K562 (cell line): ENCODE results near the gene ELOVL1. TPM values are rescaled to one million over a fixed set of nuclear protein-coding genes. Genes with fewer than 3 reads are reported as not detected.
A peak's percentile ranks its signal among the peaks of the same experiment; 100 is the strongest.

ENCODE experiments used
- CHD2 ChIP-seq: IDR thresholded peaks from 2 replicates; pipeline ENCODE4 v1.6.1; 2011; ENCODE audit warnings: low read depth, low read length
- FIP1L1 ChIP-seq: fragments of 200-400 bp; formaldehyde crosslinking; IDR thresholded peaks from 2 replicates; pipeline ENCODE4 v1.6.1; 2018; ENCODE audit warnings: mild to moderate bottlenecking, low read depth, low read length; ENCODE audit not compliant: poor library complexity, severe bottlenecking
- MCM7 ChIP-seq, 2 experiments: fragments of 450-650 bp; IDR thresholded peaks; 2 replicates each; pipeline ENCODE4 v1.6.1; 2016 to 2018
- MEF2A ChIP-seq: IDR thresholded peaks from 2 replicates; pipeline ENCODE4 v1.6.1; 2011; ENCODE audit warnings: low read depth, mild to moderate bottlenecking, low read length, moderate library complexity; ENCODE audit not compliant: control insufficient read depth
- MLX ChIP-seq, 2 experiments: fragments of 450-650 bp in 1 of 2; sonication (generic) in 1 of 2; formaldehyde crosslinking; conservative IDR thresholded peaks; 2 replicates each; pipeline versions ENCODE4 v1.4.0 to v1.8.1; 2020 to 2022; ENCODE audit warnings: mild to moderate bottlenecking in 1 of 2, missing genetic modification reagents in 1 of 2
- SREBF1 ChIP-seq: fragments of 150-350 bp; IDR thresholded peaks from 2 replicates; pipeline ENCODE4 v1.6.1; 2014; ENCODE audit warnings: antibody characterized with exemption, low read depth, low read length, borderline replicate concordance
- STAT6 ChIP-seq: sonication (generic); formaldehyde crosslinking; IDR thresholded peaks from 2 replicates; pipeline ENCODE4 v1.8.1; 2023; ENCODE audit warnings: mild to moderate bottlenecking, missing genetic modification reagents
- SUPT5H ChIP-seq: fragments of 450-650 bp; IDR thresholded peaks from 2 replicates; pipeline ENCODE4 v1.6.1; 2016
- TRIM28 ChIP-seq: fragments of 450-650 bp; IDR thresholded peaks from 2 replicates; pipeline ENCODE4 v1.6.1; 2017
- YY1 ChIP-seq, 3 experiments: IDR thresholded peaks; 2 replicates each; pipeline ENCODE4 v1.6.1; 2011; ENCODE audit warnings: low read length in 2 of 3, mild to moderate bottlenecking in 2 of 3, moderate library complexity in 2 of 3, borderline replicate concordance in 1 of 3, control low read depth in 1 of 3, low read depth in 1 of 3; ENCODE audit not compliant: insufficient read depth in 3 of 3, insufficient replicate concordance in 2 of 3, control insufficient read depth in 1 of 3, insufficient read length in 1 of 3; ENCODE audit errors: extremely low read depth in 1 of 3
- ZBTB2 ChIP-seq: fragments of 450-650 bp; IDR thresholded peaks from 2 replicates; pipeline ENCODE4 v1.6.1; 2016; ENCODE audit warnings: antibody characterized with exemption
- ZC3H4 ChIP-seq: sonication (generic); formaldehyde crosslinking; IDR thresholded peaks from 2 replicates; pipeline ENCODE4 v1.9.0; 2021; ENCODE audit warnings: missing genetic modification reagents, borderline replicate concordance
- ZNF780A ChIP-seq: fragments of 250-450 bp; sonication (Bioruptor Pico); IDR thresholded peaks from 2 replicates; pipeline ENCODE4 v1.5.0; 2021; ENCODE audit warnings: mild to moderate bottlenecking
- polyA plus RNA-seq, 8 experiments: library from polyadenylated mRNA; depleted of rRNA in 4 of 8; stranded (reverse) in 5 of 8; unstranded in 3 of 8; fragments of >200 nt; fragmentation: Nextera tagmentation in 2 of 8; fragmentation: Illumina TruSeq in 1 of 8; extraction: Ambion mirVana in 2 of 8; extraction: Trizol in 1 of 8; gene quantifications; 2 replicates each; pipeline versions ENCODE4 v1.2.1 to v1.2.3, GENCODE V29; 2011 to 2014; ENCODE audit warnings: inconsistent platforms in 1 of 8, missing spikeins in 1 of 8
- total RNA-seq, 7 experiments: library from RNA; depleted of rRNA in 6 of 7; stranded (reverse); fragments of >200 nt in 6 of 7; fragmentation: Illumina TruSeq in 2 of 7; extraction: Trizol in 2 of 7; gene quantifications; 2 replicates each; pipeline versions ENCODE4 v1.2.1 to v1.2.3, GENCODE V29; 2011 to 2021; ENCODE audit warnings: low replicate concordance in 1 of 7
- TF ChIP-seq, protein P1 (sequence below): sonication (generic); formaldehyde crosslinking; IDR thresholded peaks from 2 replicates; pipeline ENCODE4 v1.8.0; 2022; ENCODE audit warnings: mild to moderate bottlenecking, missing genetic modification reagents
- TF ChIP-seq, protein P2 (sequence below): fragments of 450-650 bp; formaldehyde crosslinking; IDR thresholded peaks from 2 replicates; pipeline ENCODE4 v1.4.0; 2022; ENCODE audit warnings: missing genetic modification characterization
- TF ChIP-seq, protein P3 (sequence below): fragments of 250-450 bp; sonication (Bioruptor Pico); IDR thresholded peaks from 2 replicates; pipeline ENCODE4 v1.5.0; 2020; ENCODE audit warnings: mild to moderate bottlenecking, borderline replicate concordance

ELOVL1 gene
- total and polyA plus RNA-seq, 9 of the 15 experiments (the other 6 are each of a cell fraction or from before 2014, with no cell fraction given) = 51.0 to 157 (median 70.3) TPM

GRCh38 chr1:43358746-43359693 lies 8.8 kb downstream of the ELOVL1 start, which contains the start of gene CDC20 (continued):
- TF ChIP-seq MEF2A = no peak
- TF ChIP-seq, protein P1, sequence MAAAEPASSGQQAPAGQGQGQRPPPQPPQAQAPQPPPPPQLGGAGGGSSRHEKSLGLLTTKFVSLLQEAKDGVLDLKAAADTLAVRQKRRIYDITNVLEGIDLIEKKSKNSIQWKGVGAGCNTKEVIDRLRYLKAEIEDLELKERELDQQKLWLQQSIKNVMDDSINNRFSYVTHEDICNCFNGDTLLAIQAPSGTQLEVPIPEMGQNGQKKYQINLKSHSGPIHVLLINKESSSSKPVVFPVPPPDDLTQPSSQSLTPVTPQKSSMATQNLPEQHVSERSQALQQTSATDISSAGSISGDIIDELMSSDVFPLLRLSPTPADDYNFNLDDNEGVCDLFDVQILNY (CRISPR knock-in tag) = no peak
- no peak for TF ChIP-seq ZC3H4 (CRISPR knock-in tag)
- TF ChIP-seq ZBTB2 = no peak
- TF ChIP-seq SUPT5H = peak; percentile 87
- no peak for TF ChIP-seq MLX (CRISPR knock-in tag; conservative IDR thresholded peaks at IDR 0.05)
- no peak for TF ChIP-seq FIP1L1
- TF ChIP-seq ZNF780A = no peak
- TF ChIP-seq CHD2 = peak; percentile 98
- no peak for TF ChIP-seq STAT6 (CRISPR knock-in tag)
- no peak for TF ChIP-seq TRIM28
- peak in 1 of 3 experiments; percentile 7 for TF ChIP-seq YY1 (IDR thresholded peaks at IDR 0.05; ENCODE audit: borderline replicate concordance in 1 of 3, control insufficient read depth in 1 of 3, extremely low read depth in 1 of 3, insufficient read depth in 3 of 3, insufficient read length in 1 of 3, insufficient replicate concordance in 2 of 3, low read depth in 1 of 3, low read length in 2 of 3)
- no peak for TF ChIP-seq MCM7 (IDR thresholded peaks at IDR 0.05)
- no peak for TF ChIP-seq SREBF1
- TF ChIP-seq, protein P2, sequence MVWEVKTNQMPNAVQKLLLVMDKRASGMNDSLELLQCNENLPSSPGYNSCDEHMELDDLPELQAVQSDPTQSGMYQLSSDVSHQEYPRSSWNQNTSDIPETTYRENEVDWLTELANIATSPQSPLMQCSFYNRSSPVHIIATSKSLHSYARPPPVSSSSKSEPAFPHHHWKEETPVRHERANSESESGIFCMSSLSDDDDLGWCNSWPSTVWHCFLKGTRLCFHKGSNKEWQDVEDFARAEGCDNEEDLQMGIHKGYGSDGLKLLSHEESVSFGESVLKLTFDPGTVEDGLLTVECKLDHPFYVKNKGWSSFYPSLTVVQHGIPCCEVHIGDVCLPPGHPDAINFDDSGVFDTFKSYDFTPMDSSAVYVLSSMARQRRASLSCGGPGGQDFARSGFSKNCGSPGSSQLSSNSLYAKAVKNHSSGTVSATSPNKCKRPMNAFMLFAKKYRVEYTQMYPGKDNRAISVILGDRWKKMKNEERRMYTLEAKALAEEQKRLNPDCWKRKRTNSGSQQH (CRISPR knock-in tag) = peak; percentile 53; the same call in 1 of the 2 replicates
- TF ChIP-seq, protein P3, sequence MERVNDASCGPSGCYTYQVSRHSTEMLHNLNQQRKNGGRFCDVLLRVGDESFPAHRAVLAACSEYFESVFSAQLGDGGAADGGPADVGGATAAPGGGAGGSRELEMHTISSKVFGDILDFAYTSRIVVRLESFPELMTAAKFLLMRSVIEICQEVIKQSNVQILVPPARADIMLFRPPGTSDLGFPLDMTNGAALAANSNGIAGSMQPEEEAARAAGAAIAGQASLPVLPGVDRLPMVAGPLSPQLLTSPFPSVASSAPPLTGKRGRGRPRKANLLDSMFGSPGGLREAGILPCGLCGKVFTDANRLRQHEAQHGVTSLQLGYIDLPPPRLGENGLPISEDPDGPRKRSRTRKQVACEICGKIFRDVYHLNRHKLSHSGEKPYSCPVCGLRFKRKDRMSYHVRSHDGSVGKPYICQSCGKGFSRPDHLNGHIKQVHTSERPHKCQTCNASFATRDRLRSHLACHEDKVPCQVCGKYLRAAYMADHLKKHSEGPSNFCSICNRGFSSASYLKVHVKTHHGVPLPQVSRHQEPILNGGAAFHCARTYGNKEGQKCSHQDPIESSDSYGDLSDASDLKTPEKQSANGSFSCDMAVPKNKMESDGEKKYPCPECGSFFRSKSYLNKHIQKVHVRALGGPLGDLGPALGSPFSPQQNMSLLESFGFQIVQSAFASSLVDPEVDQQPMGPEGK (CRISPR knock-in tag) = no peak
